TTC549 (cell line): ENCODE measurements around the gene CAPN9.

Source experiments
- FAIRE-seq: peaks from 2 replicates; lab custom pipeline; 2012; peaks lifted over from hg19 to GRCh38; lab: Jason Lieb, UNC

The CAPN9 gene

GRCh38 chr1:230800891-230801840, 54.0 kb downstream of the CAPN9 start:
- FAIRE-seq: no peak

- no peak for FAIRE-seq
Observed at GRCh38 chr1:230804396-230804795, 57.2 kb downstream of the CAPN9 start.

GRCh38 chr1:230806552-230806951, 59.4 kb downstream of the CAPN9 start:
- FAIRE-seq: no peak

- FAIRE-seq: no peak
Observed at GRCh38 chr1:230807029-230807428, 59.8 kb downstream of the CAPN9 start.

GRCh38 chr1:230807561-230808280, 60.5 kb downstream of the CAPN9 start:
- FAIRE-seq: no peak

GRCh38 chr1:230808281-230808872, 61.2 kb downstream of the CAPN9 start:
- no peak for FAIRE-seq

GRCh38 chr1:230809256-230809990, 62.2 kb downstream of the CAPN9 start:
- FAIRE-seq: no peak

GRCh38 chr1:230812568-230812967, 65.4 kb downstream of the CAPN9 start:
- no peak for FAIRE-seq

GRCh38 chr1:230814949-230815692, 67.9 kb downstream of the CAPN9 start:
- FAIRE-seq: no peak

- FAIRE-seq: no peak
Observed at GRCh38 chr1:230816018-230816417, 68.8 kb downstream of the CAPN9 start.

- no peak for FAIRE-seq
Observed at GRCh38 chr1:230818367-230818766, 71.2 kb downstream of the CAPN9 start.

- FAIRE-seq: no peak
Observed at GRCh38 chr1:230818901-230819300, 71.7 kb downstream of the CAPN9 start.

GRCh38 chr1:230819976-230820375, 72.8 kb downstream of the CAPN9 start:
- FAIRE-seq: no peak

GRCh38 chr1:230820568-230820967, 73.4 kb downstream of the CAPN9 start:
- no peak for FAIRE-seq

- FAIRE-seq: no peak
Observed at GRCh38 chr1:230821346-230821745, 74.2 kb downstream of the CAPN9 start.

- no peak for FAIRE-seq
Observed at GRCh38 chr1:230822092-230822581, 74.9 kb downstream of the CAPN9 start.

GRCh38 chr1:230823426-230823825, 76.2 kb downstream of the CAPN9 start:
- FAIRE-seq: no peak

- FAIRE-seq: no peak
Observed at GRCh38 chr1:230823931-230824381, 76.8 kb downstream of the CAPN9 start.

- FAIRE-seq: no peak
Observed at GRCh38 chr1:230824551-230824918, 77.3 kb downstream of the CAPN9 start.

- no peak for FAIRE-seq
Observed at GRCh38 chr1:230824919-230825721, 77.9 kb downstream of the CAPN9 start.
